Peyer's patch (tissue), 4 donors: ENCODE measurements around the gene OR7A10.

ENCODE experiments used
- POLR2A ChIP-seq, 2 donors: fragments of 450-650 bp; IDR thresholded peaks; one replicate each; pipeline ENCODE4 v1.5.1; 2017; ENCODE audit warnings: antibody characterized with exemption in 2 of 2, mild to moderate bottlenecking in 2 of 2, moderate library complexity in 2 of 2
- TF ChIP-seq, protein P1 (sequence below), 6 experiments: fragments of 450-650 bp in 4 of 6; fragments of 200-600 bp in 2 of 6; sonication (generic) in 1 of 6; IDR thresholded peaks; one replicate each; pipeline ENCODE4 v1.5.1; 2017 to 2019; ENCODE audit warnings: antibody characterized with exemption in 6 of 6, mild to moderate bottlenecking in 3 of 6, moderate library complexity in 1 of 6

DNA sequence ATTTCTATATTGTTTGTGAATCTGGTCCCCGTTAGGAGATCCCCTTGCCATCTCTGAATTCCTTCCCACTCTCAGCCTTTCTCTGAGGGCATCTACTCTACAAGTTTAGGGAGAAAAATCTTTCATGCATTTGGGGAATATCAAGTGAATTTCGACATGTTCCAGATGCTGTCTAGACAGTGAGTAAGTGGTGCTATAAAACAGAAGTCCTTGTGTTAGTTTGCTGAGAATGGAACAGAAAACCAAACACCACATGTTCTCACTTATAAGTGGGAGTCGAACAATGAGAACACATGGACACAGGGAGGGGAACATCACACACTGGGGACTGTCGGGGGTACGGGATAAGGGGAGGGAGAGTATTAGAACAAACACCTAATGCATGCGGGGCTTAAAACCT is 5.1 kb downstream of the OR7A10 start:
- TF ChIP-seq, protein P1, sequence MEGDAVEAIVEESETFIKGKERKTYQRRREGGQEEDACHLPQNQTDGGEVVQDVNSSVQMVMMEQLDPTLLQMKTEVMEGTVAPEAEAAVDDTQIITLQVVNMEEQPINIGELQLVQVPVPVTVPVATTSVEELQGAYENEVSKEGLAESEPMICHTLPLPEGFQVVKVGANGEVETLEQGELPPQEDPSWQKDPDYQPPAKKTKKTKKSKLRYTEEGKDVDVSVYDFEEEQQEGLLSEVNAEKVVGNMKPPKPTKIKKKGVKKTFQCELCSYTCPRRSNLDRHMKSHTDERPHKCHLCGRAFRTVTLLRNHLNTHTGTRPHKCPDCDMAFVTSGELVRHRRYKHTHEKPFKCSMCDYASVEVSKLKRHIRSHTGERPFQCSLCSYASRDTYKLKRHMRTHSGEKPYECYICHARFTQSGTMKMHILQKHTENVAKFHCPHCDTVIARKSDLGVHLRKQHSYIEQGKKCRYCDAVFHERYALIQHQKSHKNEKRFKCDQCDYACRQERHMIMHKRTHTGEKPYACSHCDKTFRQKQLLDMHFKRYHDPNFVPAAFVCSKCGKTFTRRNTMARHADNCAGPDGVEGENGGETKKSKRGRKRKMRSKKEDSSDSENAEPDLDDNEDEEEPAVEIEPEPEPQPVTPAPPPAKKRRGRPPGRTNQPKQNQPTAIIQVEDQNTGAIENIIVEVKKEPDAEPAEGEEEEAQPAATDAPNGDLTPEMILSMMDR (IDR thresholded peaks at IDR 0.05), result no peak
- TF ChIP-seq POLR2A (IDR thresholded peaks at IDR 0.05), result no peak
